Ammon's horn (tissue), 1 donor: ENCODE data around the gene MACROD2.

Experiments
- DNase-seq: peaks from one replicate; pipeline ENCODE4 v3.0.0-alpha.2; 2016; ENCODE audit warnings: low spot score

MACROD2 gene

GRCh38 chr20:15058841-15059240 lies 1063.5 kb downstream of the MACROD2 start:
- DNase-seq = no peak

GRCh38 chr20:15059438-15059837 lies 1064.1 kb downstream of the MACROD2 start:
- no peak for DNase-seq

GRCh38 chr20:15060265-15061060 lies 1065.1 kb downstream of the MACROD2 start:
- DNase-seq = no peak

DNA sequence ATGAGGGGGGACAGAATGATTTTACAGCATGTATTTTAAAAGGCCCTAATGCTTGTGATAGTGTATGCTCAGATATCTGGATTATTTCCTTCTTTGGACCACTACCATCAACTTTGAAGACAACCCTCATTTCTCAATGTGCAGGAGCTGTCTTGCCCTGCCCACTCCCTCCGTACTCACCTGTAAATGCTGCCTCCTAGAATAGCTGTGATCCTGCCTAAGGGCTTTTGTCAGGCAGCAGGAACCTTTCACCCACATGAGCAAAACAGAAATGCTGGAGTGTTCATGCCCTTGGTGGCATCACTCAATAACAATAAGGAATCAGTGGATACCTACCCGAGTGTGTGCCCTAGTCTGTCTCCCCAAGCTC lies 1065.7 kb downstream of the MACROD2 start:
- DNase-seq = no peak

- no peak for DNase-seq
These were observed 1066.6 kb downstream of the MACROD2 start for GRCh38 chr20:15061955-15062354.

DNA sequence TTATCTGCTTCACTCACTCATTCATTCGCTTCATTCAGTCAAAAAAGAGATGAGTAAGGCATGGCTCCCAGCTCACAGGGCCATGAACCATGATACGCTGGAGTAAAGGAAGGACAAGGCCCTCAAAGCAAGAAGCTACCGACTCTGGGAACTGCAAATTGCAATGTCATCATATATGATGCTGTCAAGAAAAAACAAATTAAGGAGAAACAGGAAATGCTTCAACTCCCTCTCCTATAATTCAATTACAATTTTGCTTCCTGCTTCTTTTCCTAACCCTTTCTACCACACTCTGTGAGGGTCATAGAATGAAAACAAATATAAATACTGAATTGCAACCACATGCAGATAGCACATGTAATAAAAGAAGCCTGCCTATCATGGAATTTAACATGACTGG lies 1067.8 kb downstream of the MACROD2 start:
- no peak for DNase-seq

DNA sequence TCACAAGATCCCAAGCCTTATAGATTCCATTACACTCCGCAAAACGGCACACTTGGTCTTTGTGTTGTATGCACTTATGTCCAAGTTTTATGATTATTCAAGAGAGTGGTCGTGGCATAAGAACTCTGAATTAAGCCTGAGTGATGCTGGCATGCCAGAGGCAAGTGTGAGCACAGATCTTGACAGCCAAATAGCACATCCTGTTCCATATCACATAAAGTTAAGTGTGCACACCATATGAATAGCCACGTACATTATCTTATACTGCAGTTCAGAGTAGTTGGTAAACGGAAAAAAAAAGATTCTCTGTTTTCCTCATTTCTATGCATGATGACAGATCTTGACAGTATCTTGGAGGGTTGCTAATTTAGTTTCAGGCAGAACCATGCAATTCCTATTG lies 1069.4 kb downstream of the MACROD2 start:
- DNase-seq = no peak

- no peak for DNase-seq
These were observed 1070.5 kb downstream of the MACROD2 start for GRCh38 chr20:15065794-15066193.

- no peak for DNase-seq
These were observed 1073.2 kb downstream of the MACROD2 start for GRCh38 chr20:15068486-15068885.

DNA sequence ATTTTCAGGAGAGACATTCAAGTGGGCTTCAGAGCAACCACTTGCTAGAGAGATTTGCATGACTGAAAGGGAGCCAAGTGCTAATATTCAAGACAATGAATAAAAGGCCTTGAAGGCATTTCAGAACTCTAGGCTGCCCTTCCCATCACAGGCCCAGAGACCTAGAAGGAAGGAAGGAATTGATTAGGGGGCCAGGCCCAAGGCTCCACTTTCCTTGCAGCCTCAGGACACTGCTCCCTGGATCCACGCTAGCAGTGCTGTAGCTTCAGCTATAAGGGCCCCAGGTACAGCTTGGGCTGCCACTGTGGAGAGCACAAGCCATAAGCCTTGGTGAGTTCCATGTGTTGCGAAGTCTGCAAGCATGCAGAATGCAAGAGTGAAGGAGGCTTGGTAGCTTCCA lies 1074.0 kb downstream of the MACROD2 start:
- DNase-seq = no peak

DNA sequence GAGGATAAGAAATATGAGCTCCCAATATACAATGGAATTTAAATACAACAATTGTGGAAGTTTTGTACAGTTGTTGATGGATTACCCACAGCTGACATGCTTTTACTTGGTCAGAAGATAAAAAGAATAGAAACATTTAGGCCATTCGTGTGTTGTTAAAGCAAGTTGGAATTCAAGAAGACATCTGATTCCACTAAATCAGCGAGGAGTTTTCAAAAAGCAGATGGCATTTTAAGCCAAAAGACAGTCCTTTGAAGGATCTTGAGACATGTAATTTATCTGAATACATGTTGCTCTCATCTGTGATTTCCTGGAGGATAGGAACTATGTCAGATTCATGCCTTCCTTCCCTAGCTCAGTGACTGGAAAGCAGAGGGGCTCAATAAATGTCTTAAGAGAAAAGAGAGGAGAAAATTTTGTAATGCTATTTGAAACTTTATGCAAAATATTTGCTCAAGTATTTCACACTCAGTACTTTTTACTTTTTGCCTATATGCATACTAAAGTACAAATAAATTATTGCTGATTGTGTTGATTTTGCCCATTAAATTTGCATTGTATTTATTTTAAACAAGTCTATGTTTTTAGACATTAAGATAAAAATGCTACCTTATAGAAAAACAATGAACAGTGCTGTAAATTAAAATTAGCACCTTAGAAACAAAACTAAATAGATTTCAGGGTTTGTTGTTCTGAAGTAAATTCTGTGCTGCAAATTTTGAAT lies 1075.9 kb downstream of the MACROD2 start:
- no peak for DNase-seq

GRCh38 chr20:15072316-15072715 lies 1077.0 kb downstream of the MACROD2 start:
- DNase-seq = no peak

GRCh38 chr20:15075586-15075985 lies 1080.3 kb downstream of the MACROD2 start:
- no peak for DNase-seq

DNA sequence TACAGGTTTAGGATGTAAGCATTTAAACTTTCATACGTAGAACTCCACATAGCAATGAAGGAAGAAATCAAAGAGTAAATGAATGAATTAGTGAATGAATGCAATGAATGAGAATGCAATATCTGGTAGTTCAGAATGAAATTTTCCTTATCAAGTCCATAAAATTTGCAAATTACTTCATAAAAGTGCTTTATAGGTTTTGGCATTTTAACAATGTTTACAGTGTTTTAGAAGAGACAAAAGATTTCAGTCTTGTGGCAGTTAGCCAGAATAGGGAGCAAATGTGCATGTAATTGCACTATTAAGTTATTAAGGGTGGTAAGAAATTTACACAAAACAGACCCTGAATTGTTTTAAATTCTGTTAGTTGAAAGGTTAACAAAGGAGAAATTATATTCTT lies 1081.5 kb downstream of the MACROD2 start:
- no peak for DNase-seq

DNA sequence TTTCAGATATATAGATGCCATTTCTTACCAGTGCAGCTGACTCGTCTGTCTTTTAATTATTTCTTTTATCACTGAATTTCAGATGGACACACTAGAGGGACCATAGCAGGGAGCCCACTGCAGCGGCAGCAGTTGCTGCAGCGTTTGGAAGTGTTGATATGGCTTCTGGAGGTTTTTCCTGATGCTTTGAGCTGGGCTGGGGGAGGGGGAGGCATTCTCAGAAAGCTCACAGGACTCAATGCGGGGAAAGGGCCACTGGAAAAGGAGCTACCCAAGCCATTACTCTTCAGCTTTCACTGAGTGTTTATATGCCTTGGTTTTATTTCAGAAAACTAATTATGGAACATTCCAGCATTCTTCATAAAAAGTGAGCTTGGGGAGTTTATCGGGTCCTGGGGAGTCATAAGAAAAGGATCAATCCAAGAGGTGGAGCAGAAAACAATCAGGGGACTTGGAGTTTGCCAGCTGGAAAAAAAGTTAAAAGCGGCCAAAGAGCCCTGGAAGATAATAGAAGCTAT lies 1082.5 kb downstream of the MACROD2 start:
- DNase-seq = no peak

- no peak for DNase-seq
These were observed 1084.5 kb downstream of the MACROD2 start for GRCh38 chr20:15079594-15080340.

DNA sequence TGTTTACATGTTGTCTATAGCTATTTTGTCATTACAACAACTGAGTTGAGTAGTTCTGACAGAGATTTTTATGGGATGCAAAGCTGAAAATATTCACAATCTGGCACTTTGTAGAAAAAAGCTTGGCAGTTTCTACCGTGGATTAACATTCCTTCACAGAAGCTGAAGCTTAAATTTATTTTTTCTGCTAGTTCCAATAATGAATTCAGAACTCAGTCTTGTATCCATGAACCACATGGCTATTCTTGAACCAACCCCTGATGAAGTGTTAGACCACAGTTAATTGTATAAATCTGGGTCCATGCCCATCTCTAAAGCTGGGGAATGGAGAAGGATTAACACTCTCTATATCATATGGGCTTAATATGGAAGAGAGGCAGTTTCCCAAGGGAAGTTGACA lies 1085.9 kb downstream of the MACROD2 start:
- DNase-seq = no peak

DNA sequence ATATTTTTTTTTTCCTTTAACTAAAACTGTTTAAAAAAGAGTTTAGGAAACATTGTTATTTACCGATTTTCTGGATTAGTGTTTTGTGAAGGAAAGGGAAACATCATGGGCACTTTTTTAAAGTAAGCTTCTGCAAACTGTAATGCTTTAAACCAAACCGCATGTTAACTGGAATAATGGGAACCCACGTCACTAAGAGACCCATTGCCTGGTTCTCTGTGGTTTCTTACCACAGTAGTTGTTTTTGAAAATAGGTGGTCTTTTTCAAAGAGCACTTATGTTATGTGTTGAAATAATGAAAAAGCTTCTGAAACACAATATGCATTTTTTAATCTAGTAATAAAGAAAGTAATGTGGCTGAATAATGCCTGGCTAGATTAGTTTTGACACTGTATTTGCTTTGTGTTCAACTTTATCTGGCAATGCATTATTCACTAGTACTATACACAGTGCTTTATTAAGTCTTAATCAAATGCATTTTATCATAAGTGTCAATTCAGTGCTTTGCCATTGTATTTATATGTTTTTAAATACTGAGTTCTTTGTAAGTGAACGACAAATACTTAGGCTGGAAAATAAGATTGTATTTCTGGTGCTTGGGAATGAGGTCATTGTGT lies 1096.2 kb downstream of the MACROD2 start:
- DNase-seq = no peak

GRCh38 chr20:15098351-15098750 lies 1103.0 kb downstream of the MACROD2 start:
- DNase-seq = no peak

- no peak for DNase-seq
These were observed 1103.8 kb downstream of the MACROD2 start for GRCh38 chr20:15099130-15099529.

GRCh38 chr20:15100506-15101160 lies 1105.3 kb downstream of the MACROD2 start:
- peak; percentile 10 for DNase-seq

- DNase-seq = no peak
These were observed 1112.6 kb downstream of the MACROD2 start for GRCh38 chr20:15107931-15108330.
